SKM-1 treated with dmso at 0.1 percent for 144 hours (cell line): Measurements from ENCODE around the gene NOMO2.
"Not testable (repeated sequence)": the region's sequence is repeated elsewhere in the genome, so short reads cannot be mapped to it uniquely, and the experiment has no call there.

Experiments
- DNase-seq: peaks from one replicate; lab custom pipeline; 2025; ENCODE audit not compliant: unreplicated experiment; lab: John Stamatoyannopoulos, UW

The NOMO2 gene

DNA sequence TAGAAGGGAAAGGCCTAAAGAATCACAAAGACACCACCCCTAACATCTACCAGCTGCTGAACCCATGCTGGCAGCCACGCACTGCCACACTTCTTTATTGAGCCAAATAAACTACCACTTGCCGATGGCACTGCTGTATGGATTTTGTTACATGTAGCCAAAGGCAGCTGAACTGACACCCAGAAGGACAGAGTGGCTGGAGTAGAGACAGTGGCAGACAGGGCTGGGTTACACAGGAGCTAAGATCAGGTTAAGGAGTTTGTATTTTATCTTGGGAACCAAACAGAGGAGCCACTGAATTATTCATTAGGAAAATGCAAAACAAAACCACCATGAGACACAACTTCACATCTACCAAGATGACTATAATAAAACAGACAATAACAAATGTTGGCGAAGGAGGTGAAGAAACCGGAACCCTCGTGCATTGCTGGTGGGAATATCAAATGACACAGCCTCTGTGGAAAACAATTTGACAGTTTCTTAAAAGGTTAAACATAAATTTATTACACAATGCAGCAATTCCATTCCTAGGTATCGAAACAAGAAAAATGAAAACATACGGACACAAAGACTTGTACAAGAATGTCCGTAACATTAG is 35.9 kb downstream of the NOMO2 start:
- not testable (repeated sequence) for DNase-seq

DNA sequence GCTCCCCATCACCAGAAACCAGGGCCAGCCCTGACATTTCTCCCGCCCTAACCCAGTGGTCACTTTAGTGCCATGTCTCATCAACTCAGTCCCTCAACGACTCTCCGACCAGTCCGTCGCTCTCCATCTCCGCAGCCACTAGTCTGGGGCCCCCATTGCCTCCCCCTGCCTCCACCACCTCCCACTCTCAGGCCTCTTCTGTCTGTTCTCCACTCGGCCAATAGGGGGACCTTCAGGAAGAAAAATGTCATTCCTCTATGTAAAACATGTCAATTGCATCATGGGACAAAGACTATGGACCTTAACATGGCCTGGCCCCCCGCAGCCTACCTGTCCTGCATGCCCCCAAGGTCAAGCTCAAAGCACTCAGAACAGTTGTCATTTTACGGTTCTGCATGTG is 39.3 kb downstream of the NOMO2 start:
- DNase-seq: not testable (repeated sequence)

DNA sequence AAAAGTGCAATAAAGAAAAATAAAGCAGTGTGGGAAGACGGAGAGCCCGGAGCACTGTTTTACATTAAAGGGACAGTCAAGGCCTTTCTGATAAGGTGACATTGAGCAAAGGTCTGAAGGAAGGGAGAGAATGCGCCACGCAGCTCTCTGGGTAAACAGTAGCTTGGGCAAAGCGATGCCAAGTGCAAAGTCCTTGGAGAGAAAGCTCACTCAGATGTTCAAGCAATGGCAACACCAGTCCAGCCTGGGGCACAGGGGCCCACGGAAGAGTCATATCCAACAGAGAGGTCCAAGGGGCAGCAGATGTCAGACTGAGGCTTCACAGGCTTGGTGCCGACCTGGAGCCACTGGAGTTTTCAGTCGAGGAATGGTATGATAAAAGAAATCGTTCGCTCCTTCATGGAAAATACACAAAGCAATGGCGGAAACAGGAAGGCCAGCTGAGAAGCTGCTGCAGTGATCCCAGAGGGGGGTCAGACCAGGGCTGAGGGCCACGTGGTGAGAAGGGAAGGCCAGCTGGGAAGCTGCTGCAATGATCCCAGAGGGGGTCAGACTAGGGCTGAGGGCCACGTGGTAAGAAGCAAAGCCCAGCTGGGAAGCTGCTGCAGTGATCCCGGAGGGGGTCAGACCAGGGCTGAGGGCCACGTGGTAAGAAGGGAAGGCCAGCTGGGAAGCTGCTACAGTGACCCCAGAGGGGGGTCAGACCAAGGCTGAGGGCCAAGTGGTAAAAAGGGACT is 40.3 kb downstream of the NOMO2 start:
- DNase-seq: not testable (repeated sequence)

DNA sequence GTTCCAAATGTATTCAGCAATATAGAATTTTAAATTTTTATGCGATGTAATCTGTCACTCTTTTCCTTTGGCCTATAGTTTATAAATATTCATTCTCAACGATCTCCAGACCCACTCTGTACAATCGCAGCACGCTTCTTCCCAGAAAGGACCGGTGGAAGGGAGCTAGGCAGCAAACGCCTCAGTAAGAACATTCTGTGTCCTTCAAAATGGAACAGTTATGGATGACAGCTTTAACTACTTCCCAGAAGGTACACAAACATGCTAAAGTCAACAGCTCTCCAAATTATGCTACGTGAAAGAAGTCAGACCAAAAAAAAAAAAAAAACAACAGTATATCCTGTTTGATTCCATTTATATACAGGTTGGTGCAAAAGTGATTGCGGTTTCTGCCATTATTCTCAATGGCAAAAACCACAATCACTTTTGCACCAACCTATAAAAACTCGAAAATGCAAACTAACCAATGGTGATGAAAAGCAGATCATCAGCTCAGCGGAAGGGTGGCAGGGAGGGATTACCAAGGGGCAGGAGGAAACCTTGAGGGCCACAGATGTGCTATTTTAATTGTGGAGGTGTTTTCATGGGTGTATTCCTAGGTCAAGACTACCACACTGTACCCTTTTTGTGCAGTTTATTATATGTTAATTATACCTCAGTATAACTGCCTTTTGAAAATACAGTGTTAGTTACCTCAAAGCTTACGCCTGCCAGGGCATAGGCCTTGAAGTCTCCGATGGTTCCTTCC is 43.2 kb downstream of the NOMO2 start:
- not testable (repeated sequence) for DNase-seq

DNA sequence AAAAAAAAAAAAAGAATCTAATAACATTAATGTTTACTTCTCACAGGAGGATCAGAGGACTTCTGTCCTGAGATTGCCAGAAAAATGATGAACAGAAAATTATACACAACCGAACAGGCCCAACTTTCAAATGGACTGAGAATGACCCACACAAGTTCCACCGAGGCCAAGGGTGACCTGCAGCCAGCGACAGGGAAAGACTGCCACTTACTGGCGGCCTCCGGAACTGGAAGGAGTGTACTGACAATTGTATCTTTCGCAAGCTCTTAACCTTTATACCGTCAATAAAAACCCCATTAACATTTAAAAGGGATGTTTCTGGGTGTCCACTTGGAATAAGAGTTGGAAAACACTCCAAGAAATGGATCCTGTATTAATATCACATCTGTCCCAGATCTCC is 63.5 kb downstream of the NOMO2 start:
- not testable (repeated sequence) for DNase-seq

DNA sequence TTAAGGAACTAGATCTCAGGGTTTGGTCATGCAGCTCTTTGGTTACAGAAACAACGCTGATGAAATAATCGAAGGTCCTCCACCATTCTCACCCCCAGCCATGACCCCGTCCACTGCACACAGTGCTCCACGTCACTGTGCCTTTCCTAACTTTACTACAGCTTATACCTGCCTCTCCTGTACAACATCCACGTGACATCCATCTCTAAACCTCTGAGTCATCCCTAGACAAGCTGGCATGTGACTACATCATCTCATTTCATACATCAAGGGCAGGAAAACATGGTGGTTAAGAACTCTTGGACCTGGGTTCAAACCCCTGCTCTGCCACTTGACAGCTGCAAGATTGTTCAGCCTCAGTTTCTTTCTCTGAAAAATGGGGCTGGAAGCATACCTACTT is 64.9 kb downstream of the NOMO2 start:
- not testable (repeated sequence) for DNase-seq

DNA sequence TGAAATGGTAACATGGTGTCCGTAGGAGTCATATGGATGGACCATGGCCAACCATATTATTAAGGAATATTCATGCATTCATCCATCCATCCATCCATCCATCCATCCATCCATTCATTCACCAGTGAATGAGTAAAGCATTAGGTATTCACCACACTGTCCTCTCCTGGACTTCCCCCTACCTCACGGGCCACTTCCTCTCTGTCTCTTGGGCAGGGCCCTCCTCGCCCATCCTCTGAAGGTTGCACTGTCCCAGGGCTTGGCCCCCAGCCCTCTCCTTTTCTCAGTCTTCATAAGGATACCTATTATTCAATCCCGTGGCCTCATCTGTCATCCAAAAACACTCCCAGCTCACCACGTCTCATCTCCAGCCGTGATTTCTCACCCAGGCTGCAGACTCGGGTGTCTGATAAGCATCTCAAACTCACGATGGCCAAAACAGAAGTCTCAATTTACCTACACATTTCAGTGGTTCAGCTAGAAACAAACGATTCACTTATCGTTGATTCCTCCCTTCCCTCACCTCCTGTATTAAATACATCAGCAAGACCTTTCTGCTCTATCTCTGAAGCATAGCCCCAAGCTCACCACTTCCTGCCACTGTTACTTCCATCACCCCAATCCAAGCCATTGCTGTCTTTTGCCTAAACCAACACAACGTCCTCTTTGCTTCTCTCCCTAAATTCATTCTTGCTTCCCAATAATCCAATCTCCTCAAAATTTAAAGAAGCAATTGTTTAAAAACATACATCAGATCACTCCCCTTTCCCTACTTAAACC is 69.6 kb downstream of the NOMO2 start:
- DNase-seq: not testable (repeated sequence)

DNA sequence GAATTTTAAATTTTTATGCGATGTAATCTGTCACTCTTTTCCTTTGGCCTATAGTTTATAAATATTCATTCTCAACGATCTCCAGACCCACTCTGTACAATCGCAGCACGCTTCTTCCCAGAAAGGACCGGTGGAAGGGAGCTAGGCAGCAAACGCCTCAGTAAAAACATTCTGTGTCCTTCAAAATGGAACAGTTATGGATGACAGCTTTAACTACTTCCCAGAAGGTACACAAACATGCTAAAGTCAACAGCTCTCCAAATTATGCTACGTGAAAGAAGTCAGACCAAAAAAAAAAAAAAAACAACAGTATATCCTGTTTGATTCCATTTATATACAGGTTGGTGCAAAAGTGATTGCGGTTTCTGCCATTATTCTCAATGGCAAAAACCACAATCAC is 125.9 kb downstream of the NOMO2 start:
- not testable (repeated sequence) for DNase-seq

DNA sequence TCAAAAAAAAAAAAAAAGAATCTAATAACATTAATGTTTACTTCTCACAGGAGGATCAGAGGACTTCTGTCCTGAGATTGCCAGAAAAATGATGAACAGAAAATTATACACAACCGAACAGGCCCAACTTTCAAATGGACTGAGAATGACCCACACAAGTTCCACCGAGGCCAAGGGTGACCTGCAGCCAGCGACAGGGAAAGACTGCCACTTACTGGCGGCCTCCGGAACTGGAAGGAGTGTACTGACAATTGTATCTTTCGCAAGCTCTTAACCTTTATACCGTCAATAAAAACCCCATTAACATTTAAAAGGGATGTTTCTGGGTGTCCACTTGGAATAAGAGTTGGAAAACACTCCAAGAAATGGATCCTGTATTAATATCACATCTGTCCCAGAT is 146.1 kb downstream of the NOMO2 start:
- not testable (repeated sequence) for DNase-seq

DNA sequence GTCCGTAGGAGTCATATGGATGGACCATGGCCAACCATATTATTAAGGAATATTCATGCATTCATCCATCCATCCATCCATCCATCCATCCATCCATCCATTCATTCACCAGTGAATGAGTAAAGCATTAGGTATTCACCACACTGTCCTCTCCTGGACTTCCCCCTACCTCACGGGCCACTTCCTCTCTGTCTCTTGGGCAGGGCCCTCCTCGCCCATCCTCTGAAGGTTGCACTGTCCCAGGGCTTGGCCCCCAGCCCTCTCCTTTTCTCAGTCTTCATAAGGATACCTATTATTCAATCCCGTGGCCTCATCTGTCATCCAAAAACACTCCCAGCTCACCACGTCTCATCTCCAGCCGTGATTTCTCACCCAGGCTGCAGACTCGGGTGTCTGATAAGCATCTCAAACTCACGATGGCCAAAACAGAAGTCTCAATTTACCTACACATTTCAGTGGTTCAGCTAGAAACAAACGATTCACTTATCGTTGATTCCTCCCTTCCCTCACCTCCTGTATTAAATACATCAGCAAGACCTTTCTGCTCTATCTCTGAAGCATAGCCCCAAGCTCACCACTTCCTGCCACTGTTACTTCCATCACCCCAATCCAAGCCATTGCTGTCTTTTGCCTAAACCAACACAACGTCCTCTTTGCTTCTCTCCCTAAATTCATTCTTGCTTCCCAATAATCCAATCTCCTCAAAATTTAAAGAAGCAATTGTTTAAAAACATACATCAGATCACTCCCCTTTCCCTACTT is 152.2 kb downstream of the NOMO2 start:
- not testable (repeated sequence) for DNase-seq

DNA sequence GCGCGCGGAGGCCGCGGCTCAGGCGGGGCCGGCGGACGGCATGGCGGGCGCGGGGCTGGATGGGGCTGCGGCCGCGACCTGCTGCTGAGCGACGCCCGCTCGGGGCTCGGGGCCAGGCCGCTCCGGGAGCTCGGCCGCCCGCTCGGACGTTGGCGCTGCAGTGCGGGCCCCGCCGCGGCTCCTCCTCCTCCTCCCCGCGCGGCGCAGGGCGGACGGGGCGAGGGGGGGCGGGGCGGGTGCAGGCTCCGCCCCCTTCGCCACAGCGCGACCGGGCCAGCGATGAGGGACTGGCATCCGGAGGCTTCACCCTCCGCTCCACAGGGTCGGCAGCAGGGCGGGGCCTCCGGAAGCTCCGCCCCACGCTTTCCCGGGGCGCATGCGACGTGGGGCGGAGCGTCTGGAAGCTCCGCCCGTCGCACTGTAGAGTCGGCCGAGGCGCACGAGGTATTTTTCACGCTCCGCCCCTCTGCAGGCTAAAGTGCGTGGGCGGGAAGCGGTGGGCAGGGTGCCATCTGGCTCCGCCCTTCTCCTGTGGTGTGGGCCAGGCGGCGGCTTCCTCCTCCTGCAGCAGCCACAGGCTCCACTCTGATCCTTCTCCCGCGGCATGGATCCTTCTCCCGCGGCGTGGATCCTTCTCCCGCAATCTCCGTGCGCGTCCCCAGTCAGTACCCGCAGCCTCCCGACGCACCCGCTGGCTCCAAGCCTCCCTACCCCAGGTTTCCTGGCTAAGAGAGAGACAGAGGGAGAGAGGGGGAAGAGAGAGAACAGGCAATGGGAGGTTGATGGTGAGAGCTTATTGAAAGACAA is 159.8 kb downstream of the NOMO2 start:
- DNase-seq: not testable (repeated sequence)

DNA sequence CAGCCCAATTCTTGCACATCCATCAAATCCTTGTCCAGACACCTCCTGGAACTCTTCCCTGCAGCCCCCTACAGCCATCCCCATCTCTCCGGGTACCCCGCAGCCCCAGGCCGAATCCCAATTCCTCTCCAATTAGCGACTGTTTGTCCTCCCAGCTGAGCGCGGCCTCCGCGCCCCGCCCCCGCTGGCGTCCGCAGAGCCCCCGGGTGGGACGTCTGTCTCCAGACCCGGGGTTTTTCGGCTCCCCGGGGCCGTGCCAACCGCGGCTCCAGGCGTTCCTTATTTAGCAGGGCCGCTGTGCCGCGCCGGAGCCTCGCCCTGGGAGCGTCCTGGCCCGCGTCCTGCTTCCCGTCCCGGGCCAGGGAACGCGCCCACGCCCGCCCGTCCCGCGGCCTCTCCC is 160.7 kb downstream of the NOMO2 start:
- not testable (repeated sequence) for DNase-seq

DNA sequence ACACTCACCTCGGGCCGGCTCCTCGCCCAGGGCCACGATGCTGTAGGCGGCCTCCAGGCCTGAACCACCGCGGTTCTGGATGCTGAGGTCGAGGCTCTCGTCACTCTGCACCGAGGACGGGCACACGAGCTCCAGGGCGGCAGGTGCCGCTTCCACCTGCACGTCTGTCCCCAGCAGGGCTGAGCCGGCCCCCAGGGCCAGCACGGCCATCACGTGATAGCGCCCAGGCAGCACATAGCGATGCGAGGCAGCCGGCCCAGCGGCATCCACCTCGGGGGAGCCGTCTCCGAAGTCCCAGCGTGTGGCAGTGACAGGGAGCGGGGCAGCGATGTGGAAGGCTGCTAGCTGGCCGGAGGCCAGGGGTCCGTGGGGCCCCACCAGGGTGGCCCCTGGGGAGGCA is 167.5 kb downstream of the NOMO2 start:
- DNase-seq: not testable (repeated sequence)

DNA sequence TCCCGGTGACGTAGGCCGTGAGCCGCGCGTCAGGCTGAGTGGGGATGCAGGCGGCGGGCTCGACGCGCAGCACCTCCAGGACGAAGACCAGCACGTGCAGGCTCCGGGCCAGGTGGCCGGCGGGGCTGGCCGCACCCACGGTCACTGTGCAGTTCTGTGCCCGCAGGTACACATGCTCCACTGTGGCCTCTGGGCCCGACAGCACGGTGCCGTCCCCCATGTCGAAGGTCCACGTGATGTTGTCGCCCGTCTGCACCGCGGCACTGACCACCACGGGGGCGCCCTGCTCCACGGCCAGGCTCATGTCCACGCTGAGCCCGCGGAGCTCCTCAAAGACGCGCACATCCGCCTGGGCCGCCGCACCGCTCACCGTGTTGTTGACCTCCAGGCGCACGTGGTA is 174.1 kb downstream of the NOMO2 start:
- not testable (repeated sequence) for DNase-seq

DNA sequence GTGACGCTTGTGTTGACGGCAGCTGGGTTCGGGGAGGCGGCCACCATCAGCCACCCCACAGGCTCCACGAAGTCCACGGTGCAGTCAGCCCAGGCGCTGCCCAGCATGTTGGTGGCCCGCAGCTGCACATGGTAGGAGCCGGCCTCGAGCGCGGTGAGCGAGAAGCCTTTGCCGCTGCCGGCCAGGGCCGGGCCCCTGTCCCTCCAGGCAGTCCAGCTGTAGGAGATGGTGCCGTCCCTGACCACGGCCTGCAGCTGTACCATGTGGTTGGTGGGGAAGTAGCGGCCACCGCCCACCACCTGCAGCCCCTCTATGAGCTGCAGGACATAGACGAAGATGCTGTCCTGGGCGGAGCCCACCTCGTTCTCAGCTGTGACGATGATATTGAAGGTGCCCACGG is 175.4 kb downstream of the NOMO2 start:
- DNase-seq: not testable (repeated sequence)

DNA sequence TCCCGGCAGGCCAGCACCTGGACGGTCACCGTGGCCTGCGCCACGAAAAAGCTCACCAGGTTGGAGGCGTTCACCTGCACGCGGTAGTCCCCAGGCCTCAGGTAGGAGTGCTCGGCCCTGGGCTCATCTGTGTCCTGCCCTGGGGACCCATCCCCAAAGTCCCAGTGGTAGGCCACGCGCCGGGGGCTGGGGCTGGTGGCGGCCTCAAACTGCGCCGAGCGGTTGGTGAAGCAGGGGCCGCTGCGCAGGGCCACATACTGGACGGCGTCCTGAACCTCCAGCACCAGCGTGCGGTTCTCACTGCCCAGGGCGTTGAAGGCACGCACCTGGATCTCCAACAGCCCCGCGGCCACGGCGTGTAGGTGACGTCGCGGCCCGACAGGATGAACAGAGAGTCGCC is 176.6 kb downstream of the NOMO2 start:
- not testable (repeated sequence) for DNase-seq

DNA sequence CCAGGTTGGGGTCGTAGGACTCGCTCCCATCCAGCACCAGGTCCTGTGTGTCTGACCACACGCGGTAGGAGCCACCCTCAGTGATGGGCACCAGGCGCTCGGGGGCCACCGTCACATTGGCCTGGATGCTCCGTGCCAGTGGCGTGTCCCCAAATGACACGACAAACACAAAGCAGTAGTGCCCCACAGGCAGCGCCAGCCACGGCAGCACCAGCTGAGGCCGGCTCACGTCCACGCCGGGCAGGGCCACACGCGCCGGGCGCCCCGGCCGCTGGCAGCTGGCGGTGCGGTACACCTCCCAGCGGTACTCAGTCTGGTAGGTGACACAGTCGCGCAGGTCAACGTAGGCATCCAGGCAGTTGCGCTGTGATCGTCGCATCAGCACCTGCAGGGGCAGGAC is 177.0 kb downstream of the NOMO2 start:
- not testable (repeated sequence) for DNase-seq

DNA sequence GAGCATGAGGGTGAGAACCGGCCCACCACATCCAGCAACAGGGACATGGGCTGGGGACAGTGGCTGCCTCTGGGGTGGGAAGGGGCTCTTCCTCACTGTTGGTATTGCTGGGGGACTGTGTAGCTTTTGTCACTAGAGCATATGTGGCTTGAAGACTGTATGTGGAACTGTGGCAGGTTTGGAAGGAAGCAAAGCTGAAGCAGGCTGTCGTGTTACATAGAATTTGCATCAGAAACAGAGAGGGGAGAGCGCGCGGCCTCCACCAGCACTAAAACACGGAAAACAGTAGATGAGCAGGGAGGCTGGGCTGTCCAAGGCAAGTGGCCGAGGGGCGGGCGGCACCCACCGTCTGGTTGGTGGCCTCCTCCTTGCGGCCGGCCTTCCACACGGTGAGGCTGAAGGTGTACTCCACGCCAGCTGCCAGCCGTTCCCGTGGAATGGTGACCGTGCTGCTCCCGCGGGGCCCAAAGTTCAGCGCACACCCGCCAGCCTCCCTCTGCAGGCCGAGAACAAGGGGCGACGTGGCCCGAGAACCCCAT is 177.7 kb downstream of the NOMO2 start:
- not testable (repeated sequence) for DNase-seq

DNA sequence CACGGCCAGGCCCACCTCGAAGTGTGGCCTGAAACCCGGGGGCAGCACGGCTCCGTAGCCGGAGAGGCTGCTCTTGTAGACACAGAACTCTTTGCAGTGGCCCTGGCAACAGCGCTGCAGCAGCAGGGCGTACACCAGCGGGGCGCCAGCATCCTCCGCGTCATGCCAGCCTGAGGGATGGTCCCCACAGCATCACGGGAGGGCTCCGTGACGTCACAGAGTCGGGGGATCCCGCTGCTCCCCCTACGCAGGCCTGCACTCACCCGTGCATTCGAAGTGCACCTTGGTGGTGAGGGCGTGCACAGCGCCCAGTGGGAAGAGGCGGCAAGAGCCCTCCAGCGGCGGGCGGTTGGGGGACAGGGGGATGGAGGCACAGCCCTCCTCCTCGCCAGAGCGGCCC is 179.2 kb downstream of the NOMO2 start:
- DNase-seq: not testable (repeated sequence)
